AG10803 (cell line): ENCODE results near the gene FAP.
A peak's percentile ranks its signal among the peaks of the same experiment; 100 is the strongest.

Experiments
- DNase-seq: peaks from one replicate; pipeline ENCODE4 v3.0.0; 2010; ENCODE audit warnings: low read depth
- H3K4me3 ChIP-seq: 2 replicates; pipeline ENCODE4 v1.5.1; 2011; ENCODE audit warnings: mild to moderate bottlenecking, low read length, control low read depth
- CTCF ChIP-seq: conservative IDR thresholded peaks from 2 replicates; pipeline ENCODE4 v1.5.1; 2011; ENCODE audit warnings: mild to moderate bottlenecking, low read length, control low read depth, inconsistent platforms

FAP gene

GRCh38 chr2:162123806-162124758, 119.2 kb downstream of the FAP start:
- peak; percentile 74 for TF ChIP-seq CTCF
- peak; percentile 60 for DNase-seq
- no peak overlapping the region for H3K4me3 ChIP-seq
